Embryonic facial prominence (tissue), 1 donor: ENCODE data around the gene TET3.
"Not testable (repeated sequence)": the region's sequence is repeated elsewhere in the genome, so short reads cannot be mapped to it uniquely, and the experiment has no call there.

Source experiments
- DNase-seq: peaks from one replicate; pipeline ENCODE4 v3.0.0-alpha.2; 2016; ENCODE audit errors: extremely low spot score

Gene TET3

GRCh38 chr2:73984203-73984921 is at the start of gene TET3:
TSS of gene TET3 (plus strand) at chr2:73984910. CDS start at chr2:73986404, 1,494 bp downstream.
- no peak for DNase-seq

GRCh38 chr2:73935641-73936040 is 49.1 kb upstream of the TET3 start:
- DNase-seq: no peak

- no peak for DNase-seq
Measured at GRCh38 chr2:73937103-73937885, 47.4 kb upstream of the TET3 start.

- DNase-seq: no peak
Measured at GRCh38 chr2:73937899-73938298, 46.8 kb upstream of the TET3 start.

GRCh38 chr2:73938718-73939352 is 45.9 kb upstream of the TET3 start:
- DNase-seq: no peak

- no peak for DNase-seq
Measured at GRCh38 chr2:73939419-73939818, 45.3 kb upstream of the TET3 start.

GRCh38 chr2:73940066-73940465 is 44.6 kb upstream of the TET3 start:
- DNase-seq: not testable (repeated sequence)

- DNase-seq: no peak
Measured at GRCh38 chr2:73942664-73943063, 42.0 kb upstream of the TET3 start.

- no peak for DNase-seq
Measured at GRCh38 chr2:73944714-73945113, 40.0 kb upstream of the TET3 start.

GRCh38 chr2:73946215-73946614 is 38.5 kb upstream of the TET3 start:
- no peak for DNase-seq

- DNase-seq: no peak
Measured at GRCh38 chr2:73946666-73947065, 38.0 kb upstream of the TET3 start.

GRCh38 chr2:73947412-73948018 is 37.2 kb upstream of the TET3 start:
- no peak for DNase-seq

- DNase-seq: no peak
Measured at GRCh38 chr2:73949802-73950201, 34.9 kb upstream of the TET3 start.

- no peak for DNase-seq
Measured at GRCh38 chr2:73952499-73953446, 31.9 kb upstream of the TET3 start.

- no peak for DNase-seq
Measured at GRCh38 chr2:73956218-73956865, 28.4 kb upstream of the TET3 start.

- no peak for DNase-seq
Measured at GRCh38 chr2:73961274-73961673, 23.4 kb upstream of the TET3 start.

- DNase-seq: no peak
Measured at GRCh38 chr2:73961823-73962615, 22.7 kb upstream of the TET3 start.

GRCh38 chr2:73962798-73963197 is 21.9 kb upstream of the TET3 start:
- DNase-seq: no peak

GRCh38 chr2:73963385-73964120 is 21.2 kb upstream of the TET3 start:
- no peak for DNase-seq
